GM12878 (cell line): ENCODE measurements around the gene EIF5B.

Source experiments
- CTCF ChIP-seq, 3 experiments: IDR thresholded peaks in 2 of 3; conservative IDR thresholded peaks in 1 of 3; 2 replicates each; pipeline ENCODE4 v1.5.1; 2011; ENCODE audit warnings: low read depth in 3 of 3, low read length in 3 of 3, mild to moderate bottlenecking in 3 of 3, control low read depth in 2 of 3, moderate library complexity in 2 of 3, inconsistent platforms in 1 of 3, mixed read lengths in 1 of 3; ENCODE audit not compliant: control insufficient read depth in 2 of 3, insufficient read depth in 1 of 3; ENCODE audit errors: extremely low read depth in 1 of 3
- JUND ChIP-seq: IDR thresholded peaks from 2 replicates; pipeline ENCODE4 v1.6.1; 2012; ENCODE audit warnings: low read depth, mild to moderate bottlenecking, low read length, improper control_type of control experiment, moderate library complexity
- PRDM15 ChIP-seq: fragments of 450-650 bp; formaldehyde crosslinking; IDR thresholded peaks from 2 replicates; pipeline ENCODE4 v1.4.0; 2020; ENCODE audit warnings: mild to moderate bottlenecking, moderate library complexity
- USF2 ChIP-seq: IDR thresholded peaks from 2 replicates; pipeline ENCODE4 v1.6.1; 2011; ENCODE audit warnings: low read depth, low read length, improper control_type of control experiment, borderline replicate concordance
- ZNF384 ChIP-seq: IDR thresholded peaks from 2 replicates; pipeline ENCODE4 v1.6.1; 2012; ENCODE audit warnings: low read depth, mild to moderate bottlenecking, low read length, improper control_type of control experiment, borderline replicate concordance

DNA sequence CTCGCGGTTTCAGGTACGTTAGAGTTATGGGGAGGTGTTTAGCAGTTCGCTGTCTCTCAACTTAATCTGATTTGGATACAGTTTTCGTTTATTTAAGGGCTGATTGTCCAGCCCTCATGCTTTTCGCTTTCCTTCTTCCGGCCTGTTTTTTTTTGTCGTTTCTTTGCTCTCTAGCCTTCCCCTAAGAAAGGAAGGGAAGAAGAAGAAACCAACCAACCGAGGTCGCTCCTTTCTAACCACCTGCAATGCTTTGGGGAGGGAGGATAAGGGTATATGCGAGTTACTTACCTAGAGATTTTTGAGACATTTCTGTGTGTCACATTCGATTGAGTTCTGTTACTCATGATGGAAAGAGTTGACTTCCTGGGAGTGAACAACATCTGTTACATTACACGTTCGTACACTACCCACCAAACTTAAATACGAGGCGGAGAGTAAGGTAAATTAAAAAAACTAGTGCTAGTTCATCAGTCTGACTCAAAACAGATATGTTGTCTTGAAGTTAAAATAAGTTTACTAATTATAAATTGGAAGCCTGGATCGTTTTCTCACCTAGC lies 918 bp downstream of the EIF5B start:
- no peak for TF ChIP-seq JUND
- TF ChIP-seq ZNF384 = no peak
- no peak for TF ChIP-seq USF2
- TF ChIP-seq CTCF (IDR thresholded peaks at IDR 0.05 in 2 of 3, conservative IDR thresholded peaks at IDR 0.05 in 1 of 3; ENCODE audit: control insufficient read depth in 2 of 3, extremely low read depth in 1 of 3, insufficient read depth in 1 of 3, low read depth in 3 of 3, low read length in 3 of 3) = no peak
- TF ChIP-seq PRDM15 (CRISPR knock-in tag) = no peak
